Endothelial cell (in vitro differentiated cells): ENCODE data around the gene KHDC1. TPM values are rescaled to one million over a fixed set of nuclear protein-coding genes. Genes with fewer than 3 reads are reported as not detected.
"Not testable (repeated sequence)": the region's sequence is repeated elsewhere in the genome, so short reads cannot be mapped to it uniquely, and the experiment has no call there.

ENCODE experiments used
- DNase-seq: peaks from one replicate; pipeline ENCODE4 v3.0.0; 2021; ENCODE audit warnings: low spot score
- H3K27ac Mint-ChIP-seq: one replicate; pipeline ENCODE4 v1.8.0; 2021; ENCODE audit warnings: mixed read lengths, inconsistent platforms; ENCODE audit not compliant: unreplicated experiment
- H3K27me3 Mint-ChIP-seq: one replicate; pipeline ENCODE4 v1.8.0; 2021; ENCODE audit warnings: mild to moderate bottlenecking, moderate library complexity, mixed read lengths, inconsistent platforms; ENCODE audit not compliant: unreplicated experiment
- H3K36me3 Mint-ChIP-seq: one replicate; pipeline ENCODE4 v1.8.0; 2021; ENCODE audit warnings: mild to moderate bottlenecking, low read depth, mixed read lengths, inconsistent platforms; ENCODE audit not compliant: unreplicated experiment
- H3K4me1 Mint-ChIP-seq: one replicate; pipeline ENCODE4 v1.8.0; 2021; ENCODE audit warnings: mild to moderate bottlenecking, mixed read lengths, inconsistent platforms; ENCODE audit not compliant: unreplicated experiment
- H3K4me3 Mint-ChIP-seq: one replicate; pipeline ENCODE4 v1.8.0; 2021; ENCODE audit warnings: mild to moderate bottlenecking, mixed read lengths, inconsistent platforms; ENCODE audit not compliant: unreplicated experiment
- H3K9me3 Mint-ChIP-seq: one replicate; pipeline ENCODE4 v1.8.0; 2021; ENCODE audit warnings: mixed read lengths, inconsistent platforms; ENCODE audit not compliant: unreplicated experiment
- CTCF ChIP-seq: fragments of 200-600 bp; sonication (generic); IDR thresholded peaks from one replicate; pipeline ENCODE4 v1.5.0; 2021; ENCODE audit warnings: antibody characterized with exemption; ENCODE audit not compliant: unreplicated experiment
- total RNA-seq: library from RNA; stranded (reverse); fragmentation: NEBNext Ultra II Directional; extraction: Animal tissue kit (Norgen Biotek cat#: 25700); gene quantifications from one replicate; pipeline ENCODE4 v1.2.1, GENCODE V29; 2021; ENCODE audit not compliant: unreplicated experiment

Gene KHDC1
- total RNA-seq, 1 donor from 2014 or later = 2.6 TPM

GRCh38 chr6:73285674-73286283 is 22.8 kb upstream of the KHDC1 start:
- peak; percentile 15 for DNase-seq
- TF ChIP-seq CTCF = no peak

GRCh38 chr6:73282871-73283270 is 19.9 kb upstream of the KHDC1 start:
- no peaks in the 10 kb centered on the region for H3K27me3 Mint-ChIP-seq
- peaks cover 5% of the 10 kb centered on the region for H3K36me3 Mint-ChIP-seq
- no peaks in the 10 kb centered on the region for H3K4me1 Mint-ChIP-seq
- TF ChIP-seq CTCF = no peak
- no peaks in the 10 kb centered on the region for H3K9me3 Mint-ChIP-seq
- H3K4me3 Mint-ChIP-seq = no peak overlapping the region
- no peak for DNase-seq
- H3K27ac Mint-ChIP-seq = no peak overlapping the region

More at GRCh38 chr6:73285674-73286283, 22.8 kb upstream of the KHDC1 start:
- H3K27ac Mint-ChIP-seq = no peak overlapping the region
- no peak overlapping the region for H3K4me3 Mint-ChIP-seq
- no peaks in the 10 kb centered on the region for H3K9me3 Mint-ChIP-seq
- H3K27me3 Mint-ChIP-seq = no peaks in the 10 kb centered on the region
- H3K36me3 Mint-ChIP-seq = peaks cover 5% of the 10 kb centered on the region
- H3K4me1 Mint-ChIP-seq = no peaks in the 10 kb centered on the region

GRCh38 chr6:73281684-73282083 is 18.7 kb upstream of the KHDC1 start:
- not testable (repeated sequence) for H3K36me3 Mint-ChIP-seq, H3K27me3 Mint-ChIP-seq, H3K4me3 Mint-ChIP-seq, H3K4me1 Mint-ChIP-seq, DNase-seq, H3K27ac Mint-ChIP-seq, H3K9me3 Mint-ChIP-seq

- not testable (repeated sequence) for H3K4me1 Mint-ChIP-seq, DNase-seq, H3K27me3 Mint-ChIP-seq, H3K9me3 Mint-ChIP-seq, H3K4me3 Mint-ChIP-seq, H3K36me3 Mint-ChIP-seq, H3K27ac Mint-ChIP-seq
These were observed 6.3 kb upstream of the KHDC1 start for GRCh38 chr6:73269296-73269695.

- not testable (repeated sequence) for H3K27me3 Mint-ChIP-seq, DNase-seq
These were observed 5.9 kb upstream of the KHDC1 start for GRCh38 chr6:73268896-73269295.

GRCh38 chr6:73264446-73264845 is 1.4 kb upstream of the KHDC1 start:
- H3K27ac Mint-ChIP-seq = no peak overlapping the region
- no peak overlapping the region for H3K4me3 Mint-ChIP-seq
- H3K36me3 Mint-ChIP-seq = no peaks in the 10 kb centered on the region
- TF ChIP-seq CTCF = no peak
- H3K9me3 Mint-ChIP-seq = no peaks in the 10 kb centered on the region
- H3K4me1 Mint-ChIP-seq = peaks cover 11% of the 10 kb centered on the region
- peaks cover 2% of the 10 kb centered on the region for H3K27me3 Mint-ChIP-seq
- DNase-seq = no peak

More at GRCh38 chr6:73268896-73269295, 5.9 kb upstream of the KHDC1 start:
- not testable (repeated sequence) for H3K27ac Mint-ChIP-seq, H3K4me1 Mint-ChIP-seq, H3K9me3 Mint-ChIP-seq, H3K36me3 Mint-ChIP-seq, H3K4me3 Mint-ChIP-seq
